GM21526 (cell line): ENCODE measurements around the gene SLX4.

Experiments
- ATAC-seq: cut with Tn5 transposase; IDR thresholded peaks from one replicate; pipeline ENCODE4 v1.9.1; 2021; ENCODE audit warnings: moderate library complexity; ENCODE audit not compliant: unreplicated experiment, low FRiP score

Gene SLX4

GRCh38 chr16:3601614-3602319 is 9.6 kb downstream of the SLX4 start:
- no peak for ATAC-seq

GRCh38 chr16:3599922-3600321 is 11.5 kb downstream of the SLX4 start:
- no peak for ATAC-seq

GRCh38 chr16:3599121-3599520 is 12.3 kb downstream of the SLX4 start:
- no peak for ATAC-seq

- ATAC-seq: no peak
These were observed 13.2 kb downstream of the SLX4 start for GRCh38 chr16:3598236-3598635.

GRCh38 chr16:3597676-3598075 is 13.7 kb downstream of the SLX4 start:
- ATAC-seq: no peak

GRCh38 chr16:3597226-3597625 is 14.2 kb downstream of the SLX4 start:
- no peak for ATAC-seq

- no peak for ATAC-seq
These were observed 15.1 kb downstream of the SLX4 start for GRCh38 chr16:3596101-3596861.

- ATAC-seq: no peak
These were observed 15.8 kb downstream of the SLX4 start for GRCh38 chr16:3595521-3596021.

GRCh38 chr16:3595110-3595486 is 16.3 kb downstream of the SLX4 start:
- ATAC-seq: no peak

- ATAC-seq: no peak
These were observed 16.9 kb downstream of the SLX4 start for GRCh38 chr16:3594316-3595109.

GRCh38 chr16:3592559-3592958 is 18.8 kb downstream of the SLX4 start:
- ATAC-seq: no peak

GRCh38 chr16:3591991-3592390 is 19.4 kb downstream of the SLX4 start:
- ATAC-seq: no peak

GRCh38 chr16:3591436-3591803 is 20.0 kb downstream of the SLX4 start:
- no peak for ATAC-seq

- ATAC-seq: no peak
These were observed 20.5 kb downstream of the SLX4 start for GRCh38 chr16:3590736-3591435.

- no peak for ATAC-seq
These were observed 21.3 kb downstream of the SLX4 start for GRCh38 chr16:3589991-3590701.

GRCh38 chr16:3589441-3589921 is 21.9 kb downstream of the SLX4 start:
- ATAC-seq: no peak

GRCh38 chr16:3589001-3589400 is 22.4 kb downstream of the SLX4 start:
- ATAC-seq: no peak

- ATAC-seq: no peak
These were observed 23.8 kb downstream of the SLX4 start for GRCh38 chr16:3587547-3588110.

GRCh38 chr16:3584412-3584811 is 27.0 kb downstream of the SLX4 start:
- ATAC-seq: no peak
